Adrenal gland (tissue), 12 donors: ENCODE data around the gene AACS. TPM values are rescaled to one million over a fixed set of nuclear protein-coding genes. Genes with fewer than 3 reads are reported as not detected.
A peak's percentile ranks its signal among the peaks of the same experiment; 100 is the strongest.

Experiments used
- DNase-seq, 7 donors: peaks; one replicate each; pipeline ENCODE4 v3.0.0-alpha.2; 2019 to 2020
- H3K27ac ChIP-seq, 5 donors: fragments of 200-600 bp; sonication (generic) in 4 of 5; 1 replicate in 3 of 5; 2 replicates in 2 of 5; pipeline versions ENCODE4 v1.5.1 to v1.8.0; 2016 to 2020; ENCODE audit warnings: mild to moderate bottlenecking in 1 of 5
- H3K27me3 ChIP-seq: fragments of 200-600 bp; 2 replicates; pipeline ENCODE4 v1.8.0; 2021
- H3K36me3 ChIP-seq, 2 donors: fragments of 200-600 bp; replicated peaks in 1 of 2; 1 replicate in 1 of 2; 2 replicates in 1 of 2; pipeline versions ENCODE4 v1.5.1 to v1.8.0; 2018 to 2022
- H3K4me1 ChIP-seq, 2 donors: fragments of 200-600 bp; replicated peaks in 1 of 2; 1 replicate in 1 of 2; 2 replicates in 1 of 2; pipeline versions ENCODE4 v1.5.1 to v1.8.0; 2018 to 2021
- H3K4me3 ChIP-seq, 4 donors: fragments of 200-600 bp; sonication (generic) in 3 of 4; one replicate each; pipeline ENCODE4 v1.5.1; 2016 to 2018
- H3K9me3 ChIP-seq, 3 donors: fragments of 200-600 bp; sonication (generic) in 1 of 3; replicated peaks in 1 of 3; 1 replicate in 2 of 3; 2 replicates in 1 of 3; pipeline versions ENCODE4 v1.5.1 to v1.8.0; 2016 to 2021
- CTCF ChIP-seq, 6 experiments: fragments of 450-650 bp in 4 of 6; fragments of 200-600 bp in 2 of 6; sonication (generic) in 1 of 6; IDR thresholded peaks; 1 replicate in 5 of 6; 2 replicates in 1 of 6; pipeline versions ENCODE4 v1.5.1 to v1.8.0; 2016 to 2021; ENCODE audit warnings: antibody characterized with exemption in 6 of 6, mild to moderate bottlenecking in 2 of 6, moderate library complexity in 1 of 6
- POLR2A ChIP-seq, 2 donors: fragments of 450-650 bp; IDR thresholded peaks; one replicate each; pipeline ENCODE4 v1.6.1; 2017; ENCODE audit warnings: antibody characterized with exemption in 2 of 2, mild to moderate bottlenecking in 2 of 2, moderate library complexity in 1 of 2
- WGBS, 4 donors: extraction: QIAGEN DNeasy Blood & Tissue Kit in 2 of 4; methylation state at CpG; one replicate each; pipeline versions ENCODE4 v1.1.5 to v1.1.7; 2013 to 2017; 5-methylcytosine and 5-hydroxymethylcytosine counted together
- intact Hi-C, 2 donors: fragments of 100-400 bp; cut with DNase I; formaldehyde crosslinking; loops; one replicate each; pipeline versions ENCODE4 v1.14.1 to v1.15.0; 2022 to 2023
- polyA plus RNA-seq, 3 donors: library from polyadenylated mRNA; stranded (reverse); fragments of 200-250 nt in 2 of 3; fragments of 350-450 nt in 1 of 3; fragmentation: Illumina TruSeq in 1 of 3; extraction: RNeasy Lipid Tissue Mini Kit (QIAGEN cat#74804) in 1 of 3; gene quantifications; one replicate each; pipeline ENCODE4 v1.2.3, GENCODE V29; 2013 to 2014
- total RNA-seq, 9 donors: library from RNA; depleted of rRNA in 4 of 9; stranded (reverse); fragments of >200 nt in 4 of 9; fragments of 120-200 nt in 1 of 9; fragmentation: NEBNext Ultra II Directional in 1 of 9; extraction: Animal tissue kit (Norgen Biotek cat#: 25700) in 1 of 9; gene quantifications; one replicate each; pipeline versions ENCODE4 v1.1.0 to v1.2.4, GENCODE V29; 2013 to 2023
- donor health status: healthy with polysubstance abuse.
- donor health status: Bipolar disorder and iron deficiency.
- donor health status: DM: yes; HTN: yes; CAD: no.
- donor health status: DM: no; HTN: no; CAD: no.
- donor health status: DM: no; HTN: no; CAD: no.
- donor health status: DM: yes; HTN: yes; CAD: no.

AACS gene
- total and polyA plus RNA-seq, 12 donors = 8.0 to 31.7 (median 15.4) TPM

DNA sequence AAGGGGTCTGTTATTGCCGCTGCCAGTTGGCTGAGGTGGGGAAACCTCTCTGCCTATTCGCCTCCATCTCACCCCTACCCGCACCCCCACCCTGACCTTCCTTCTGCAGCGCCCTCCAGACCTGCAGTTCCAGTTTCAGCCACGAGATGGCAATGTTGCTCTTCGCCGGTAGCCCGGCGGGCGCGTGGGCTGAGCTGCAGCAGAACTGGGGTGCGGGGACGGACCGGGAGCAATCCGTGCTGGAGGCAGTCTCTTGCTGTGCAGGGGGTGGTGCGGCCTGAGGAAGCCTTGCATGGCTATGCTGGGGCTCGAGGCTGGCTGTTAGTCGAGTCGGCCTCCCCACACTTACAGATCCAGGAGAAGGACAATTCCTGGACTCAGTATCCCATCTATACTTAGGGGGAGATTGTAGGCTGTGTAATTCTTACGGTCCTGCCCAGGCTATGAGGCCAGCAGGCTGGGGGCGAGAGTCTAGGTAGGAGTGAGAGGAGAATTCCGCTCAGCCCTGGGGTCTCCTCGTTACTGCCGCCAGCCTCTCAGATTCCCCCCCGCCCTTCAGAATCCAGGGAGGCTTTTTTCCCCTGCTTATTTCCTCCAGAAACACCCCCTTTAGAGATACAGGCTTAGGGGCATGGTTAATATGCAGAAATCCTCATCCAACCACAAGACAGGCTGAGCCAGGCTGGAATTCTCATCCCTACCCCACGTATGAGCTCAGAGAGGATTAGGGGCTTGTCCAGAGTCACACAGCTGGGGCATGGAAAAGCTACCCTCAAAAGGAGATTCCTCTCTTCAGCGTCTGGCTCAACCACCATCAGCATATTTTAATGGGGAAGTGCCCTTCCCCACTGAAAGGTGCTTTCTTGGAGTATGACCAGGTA is 118.2 kb downstream of the AACS start:
- intact Hi-C loops = loop anchor here (5.0 to 10.0 kb wide), 3 partner anchors 219 to 1689 kb away; no protein-coding TSS in a partner anchor
- DNase-seq = peak; percentile 58 to 80 (median 77)
- H3K36me3 ChIP-seq = no peaks in the 10 kb centered on the region
- H3K4me3 ChIP-seq = no peak overlapping the region
- no peak overlapping the region for H3K27ac ChIP-seq
- peaks cover 26% of the 10 kb centered on the region for H3K27me3 ChIP-seq
- H3K9me3 ChIP-seq = no peaks in the 10 kb centered on the region
- WGBS, 4 donors = 7 to 19% (median 7%) methylated on average over 9 to 27 of the region's 27 CpGs
- peaks cover 0 to 8% of the 10 kb centered on the region in 2 donors for H3K4me1 ChIP-seq
- TF ChIP-seq CTCF (IDR thresholded peaks at IDR 0.05) (peak; percentile 94 to 100 (median 98)), POLR2A (IDR thresholded peaks at IDR 0.05) (no peak)

DNA sequence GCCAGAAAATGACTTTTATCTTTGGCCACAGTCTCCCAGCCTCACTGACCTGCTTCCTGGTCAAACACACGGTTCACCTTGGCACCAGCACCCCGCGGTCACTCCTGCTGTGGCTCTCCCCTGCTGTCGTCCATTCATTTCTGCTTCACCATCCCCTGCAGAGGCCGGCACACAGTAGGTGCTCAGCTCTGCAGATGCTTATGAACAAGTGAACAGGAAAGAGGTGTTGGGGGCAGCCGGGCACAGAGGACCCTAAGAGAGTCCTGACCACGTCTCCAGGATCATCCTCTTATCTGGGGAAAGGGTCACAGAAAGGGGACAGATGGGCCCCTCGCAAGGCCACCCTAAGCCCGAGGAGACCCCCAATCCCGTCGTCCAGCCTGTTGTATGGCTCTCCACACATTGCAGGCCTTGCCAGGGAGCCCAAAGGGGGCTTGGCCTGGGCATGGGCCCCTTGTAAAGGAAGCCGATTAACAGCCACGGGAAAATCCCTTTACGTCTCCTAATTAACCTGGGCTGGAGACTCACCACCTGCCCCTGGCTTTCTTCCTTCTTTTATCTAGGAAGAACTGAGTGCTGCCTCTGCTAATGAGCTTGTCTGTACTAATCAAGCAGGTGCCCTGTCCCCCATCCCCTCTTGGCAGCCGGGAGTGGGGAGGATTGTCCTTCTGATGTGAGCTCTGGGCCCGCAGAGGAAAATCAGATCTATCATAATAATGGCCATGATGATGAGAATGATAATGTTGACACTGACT is 119.2 kb downstream of the AACS start:
- H3K9me3 ChIP-seq = no peaks in the 10 kb centered on the region
- no peaks in the 10 kb centered on the region for H3K36me3 ChIP-seq
- WGBS, 4 donors = 41 to 56% (median 51%) methylated on average over 11 to 16 of the region's 16 CpGs
- peaks cover 0 to 8% of the 10 kb centered on the region in 2 donors for H3K4me1 ChIP-seq
- H3K27ac ChIP-seq = no peak overlapping the region
- TF ChIP-seq CTCF (IDR thresholded peaks at IDR 0.05) (no peak), POLR2A (IDR thresholded peaks at IDR 0.05) (no peak)
- H3K4me3 ChIP-seq = no peak overlapping the region
- DNase-seq = no peak
- H3K27me3 ChIP-seq = peaks cover 32% of the 10 kb centered on the region
- intact Hi-C loops = loop anchor here (5.0 to 10.0 kb wide), 3 partner anchors 218 to 1688 kb away; no protein-coding TSS in a partner anchor

GRCh38 chr12:125185311-125185739 is 120.1 kb downstream of the AACS start:
- 17 to 29% (median 24%) methylated on average over 5 to 21 of the region's 21 CpGs for WGBS, 4 donors
- no peak for DNase-seq
- Histone ChIP-seq H3K4me1 (peaks cover 0 to 8% of the 10 kb centered on the region in 2 donors), H3K4me3 (no peak overlapping the region), H3K27me3 (peaks cover 40% of the 10 kb centered on the region), H3K27ac (no peak overlapping the region), H3K9me3 (no peaks in the 10 kb centered on the region), H3K36me3 (no peaks in the 10 kb centered on the region)
- TF ChIP-seq CTCF (IDR thresholded peaks at IDR 0.05) (no peak), POLR2A (IDR thresholded peaks at IDR 0.05) (no peak)
- intact Hi-C loops = loop anchor here in 1 of 2 donors (10.0 kb wide), 1 partner anchor 1559 kb away; no protein-coding TSS in a partner anchor
